Activated naive CD8-positive, alpha-beta T cell treated with anti-CD3 and anti-CD28 coated beads, Interleukin-2, amount 10 ng/mL, durations not matched to agents 7 days and 5 days (primary cell): ENCODE results near the gene KBTBD8. TPM values are rescaled to one million over a fixed set of nuclear protein-coding genes. Genes with fewer than 3 reads are reported as not detected.

Experiments
- ATAC-seq: fragments of 150-1000 bp; cut with Tn5 transposase; one replicate; pipeline ENCODE4 v1.10.0; 2021; ENCODE audit warnings: low read depth, moderate library complexity
- POLR2A ChIA-PET: fragments of 350-600 bp; sonication (Branson Sonifier 250); formaldehyde crosslinking; loops from one replicate; lab custom pipeline; 2021; ENCODE audit warnings: antibody characterized with exemption; lab: Charles Lee
- DNase-seq: peaks from one replicate; pipeline ENCODE4 v3.0.0; 2021
- H3K27ac Mint-ChIP-seq: one replicate; pipeline ENCODE4 v1.8.0; 2022; ENCODE audit warnings: mild to moderate bottlenecking, mixed read lengths
- H3K27me3 Mint-ChIP-seq: one replicate; pipeline ENCODE4 v1.8.0; 2022; ENCODE audit warnings: mild to moderate bottlenecking, moderate library complexity, mixed read lengths
- H3K36me3 Mint-ChIP-seq: one replicate; pipeline ENCODE4 v1.8.0; 2021; ENCODE audit warnings: mild to moderate bottlenecking, mixed read lengths
- H3K4me1 Mint-ChIP-seq: one replicate; pipeline ENCODE4 v1.8.0; 2021; ENCODE audit warnings: mixed read lengths
- H3K4me3 Mint-ChIP-seq: one replicate; pipeline ENCODE4 v1.8.0; 2022; ENCODE audit warnings: mild to moderate bottlenecking, moderate library complexity, mixed read lengths
- H3K9me3 Mint-ChIP-seq: one replicate; pipeline ENCODE4 v1.8.0; 2021; ENCODE audit warnings: mixed read lengths
- total RNA-seq, 2 experiments: library from RNA; stranded (reverse); gene quantifications; one replicate each; pipeline ENCODE4 v1.2.3, GENCODE V29; 2021

The KBTBD8 gene
- total RNA-seq, 2 experiments from 2014 or later = 6.2 to 9.2 TPM

DNA sequence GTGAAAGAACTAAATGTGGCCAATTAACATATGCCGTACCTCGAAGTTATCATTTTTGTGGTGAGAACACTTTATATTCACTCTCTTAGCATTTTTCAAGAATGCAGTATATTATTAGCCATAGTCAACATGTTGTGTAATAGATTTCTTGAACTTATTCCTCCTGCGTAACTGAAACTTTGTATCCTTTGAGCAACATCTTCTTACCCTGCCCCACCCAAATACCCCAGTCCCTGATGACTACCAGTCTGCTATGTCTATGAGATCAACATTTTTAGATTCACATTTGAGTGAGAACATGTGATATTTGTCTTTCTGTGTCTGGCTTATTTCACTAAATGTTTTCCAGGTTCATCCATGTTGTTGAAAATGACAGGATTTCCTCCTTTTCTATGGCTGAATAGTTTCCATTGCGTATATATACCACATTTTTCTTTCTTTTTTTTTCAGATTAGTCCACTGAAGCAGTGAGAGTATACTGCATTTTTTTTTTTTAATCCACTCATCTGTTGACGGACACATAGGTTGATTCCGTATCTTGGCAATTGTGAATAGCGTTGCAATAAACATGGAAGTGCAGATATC is 12.7 kb upstream of the KBTBD8 start:
- ATAC-seq (no peak), DNase-seq (no peak)
- Mint-ChIP-seq H3K4me3 (no peak overlapping the region), H3K36me3 (no peaks in the 10 kb centered on the region), H3K4me1 (no peaks in the 10 kb centered on the region), H3K27me3 (peaks cover 16% of the 10 kb centered on the region), H3K9me3 (peaks cover under 1% of the 10 kb centered on the region), H3K27ac (no peak overlapping the region)
- POLR2A ChIA-PET = no interaction called here

DNA sequence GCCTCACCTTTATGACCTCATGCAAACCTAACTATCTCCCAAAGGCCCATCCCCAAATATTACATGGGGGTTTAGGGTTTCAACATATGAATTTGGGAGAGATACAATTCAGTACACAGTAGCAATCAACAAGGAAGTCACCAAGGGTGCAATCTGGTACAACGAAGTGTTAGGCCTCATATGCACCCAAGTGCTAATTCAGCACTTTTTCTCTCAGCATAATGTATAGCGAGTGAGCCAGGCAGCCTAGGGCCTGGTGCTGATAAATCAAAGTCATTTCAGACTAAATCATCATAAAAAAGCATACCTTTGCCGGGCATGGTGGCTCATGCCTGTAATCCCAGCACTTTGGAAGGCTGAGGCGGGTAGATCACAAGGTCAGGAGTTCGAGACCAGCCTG is 11.7 kb upstream of the KBTBD8 start:
- ATAC-seq (no peak), DNase-seq (no peak)
- H3K9me3 Mint-ChIP-seq = peaks cover 1% of the 10 kb centered on the region
- H3K4me1 Mint-ChIP-seq = no peaks in the 10 kb centered on the region
- POLR2A ChIA-PET = no interaction called here
- peaks cover 16% of the 10 kb centered on the region for H3K27me3 Mint-ChIP-seq
- H3K36me3 Mint-ChIP-seq = no peaks in the 10 kb centered on the region
- H3K4me3 Mint-ChIP-seq = no peak overlapping the region
- H3K27ac Mint-ChIP-seq = no peak overlapping the region

DNA sequence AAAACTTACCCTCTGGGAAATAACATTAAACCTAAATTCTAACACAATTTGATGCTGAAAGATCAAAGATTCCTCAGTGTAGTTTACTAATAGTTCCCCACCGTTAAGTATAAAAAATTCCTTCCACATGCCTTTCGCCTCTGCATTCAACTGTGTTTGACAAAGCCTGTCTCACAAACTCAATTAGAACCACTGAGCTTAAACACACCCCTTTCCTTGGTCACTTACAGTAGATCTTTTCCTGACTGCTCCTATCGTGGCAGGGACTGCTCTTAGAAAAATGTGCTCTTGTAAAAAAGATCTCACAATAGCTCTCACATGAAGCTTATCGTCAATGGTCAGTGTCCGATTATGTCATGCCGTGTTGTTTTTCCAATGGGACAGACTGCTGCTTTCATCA is 8.9 kb upstream of the KBTBD8 start:
- Mint-ChIP-seq H3K4me3 (no peak overlapping the region), H3K9me3 (peaks cover 1% of the 10 kb centered on the region), H3K4me1 (no peaks in the 10 kb centered on the region), H3K27ac (no peak overlapping the region), H3K36me3 (no peaks in the 10 kb centered on the region), H3K27me3 (peaks cover 12% of the 10 kb centered on the region)
- DNase-seq (no peak), ATAC-seq (no peak)
- POLR2A ChIA-PET = interaction anchor here (1.6 kb wide), 1 partner anchor 17 kb away, joined by 5 read pairs; no protein-coding TSS in a partner anchor

DNA sequence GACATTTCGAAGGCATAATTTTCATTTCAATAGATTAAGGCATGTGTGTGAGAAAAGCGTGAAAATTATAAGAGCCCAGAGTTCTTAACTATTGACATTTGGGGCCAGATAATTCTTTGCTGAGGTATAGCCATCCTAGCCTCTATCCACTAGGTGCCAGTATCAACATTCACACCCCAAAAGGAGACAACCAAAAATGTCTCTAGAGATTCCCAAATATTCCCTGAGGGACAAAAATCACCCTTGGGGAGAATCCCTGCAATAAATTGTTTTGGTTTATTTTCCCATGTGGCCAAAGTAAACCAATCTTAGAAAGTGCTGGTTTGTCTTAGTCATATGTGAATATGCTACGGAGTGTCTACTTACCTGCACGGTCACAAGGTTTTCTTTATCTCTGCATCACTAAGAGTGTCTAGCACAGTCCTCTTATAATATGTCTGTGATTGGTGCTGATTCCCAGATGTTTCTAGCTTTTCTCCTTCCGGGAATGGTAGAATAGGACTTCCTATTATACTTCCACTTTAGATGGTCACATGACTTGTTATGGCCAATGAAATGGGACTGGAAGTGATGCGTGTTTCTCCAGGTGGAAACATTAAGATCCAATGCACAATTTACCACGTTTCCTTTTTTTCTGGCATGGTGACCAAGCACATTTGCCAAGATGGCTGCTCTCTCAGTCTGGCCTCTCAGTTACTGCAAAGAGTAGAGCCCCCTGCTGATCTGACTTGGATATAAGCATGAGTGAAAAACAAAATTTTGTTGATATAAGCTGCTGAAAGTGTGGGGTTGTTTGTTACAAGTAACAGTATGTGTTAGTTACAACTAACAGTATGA is 8.0 kb upstream of the KBTBD8 start:
- Mint-ChIP-seq H3K27ac (no peak overlapping the region), H3K9me3 (peaks cover 1% of the 10 kb centered on the region), H3K4me3 (no peak overlapping the region), H3K27me3 (peaks cover 12% of the 10 kb centered on the region), H3K4me1 (no peaks in the 10 kb centered on the region), H3K36me3 (no peaks in the 10 kb centered on the region)
- no peak for DNase-seq
- POLR2A ChIA-PET = interaction anchor here (1.6 kb wide), 1 partner anchor 18 kb away, joined by 5 read pairs; no protein-coding TSS in a partner anchor
- ATAC-seq = no peak

DNA sequence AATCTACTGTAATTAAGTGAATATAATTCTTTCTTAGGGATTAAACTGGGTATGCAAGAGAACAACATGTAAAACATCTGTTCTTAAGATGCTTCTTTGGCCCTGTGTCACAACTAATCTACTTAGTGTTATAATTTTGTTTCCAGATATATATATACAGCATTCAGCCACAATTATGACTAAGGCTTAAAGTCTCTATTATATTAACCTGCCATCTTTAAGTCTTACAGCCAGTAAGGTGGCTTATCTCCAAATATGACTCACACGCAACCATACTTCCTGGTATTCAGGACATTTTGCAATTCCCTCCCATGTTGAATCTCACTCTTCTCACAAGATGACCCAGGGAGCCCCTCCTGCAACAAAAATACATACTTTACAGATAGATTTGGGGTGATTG is 6.6 kb upstream of the KBTBD8 start:
- ATAC-seq (no peak), DNase-seq (no peak)
- Mint-ChIP-seq H3K27me3 (peaks cover 18% of the 10 kb centered on the region), H3K4me3 (no peak overlapping the region), H3K36me3 (no peaks in the 10 kb centered on the region), H3K4me1 (no peaks in the 10 kb centered on the region), H3K9me3 (peaks cover 1% of the 10 kb centered on the region), H3K27ac (no peak overlapping the region)
- POLR2A ChIA-PET = no interaction called here

DNA sequence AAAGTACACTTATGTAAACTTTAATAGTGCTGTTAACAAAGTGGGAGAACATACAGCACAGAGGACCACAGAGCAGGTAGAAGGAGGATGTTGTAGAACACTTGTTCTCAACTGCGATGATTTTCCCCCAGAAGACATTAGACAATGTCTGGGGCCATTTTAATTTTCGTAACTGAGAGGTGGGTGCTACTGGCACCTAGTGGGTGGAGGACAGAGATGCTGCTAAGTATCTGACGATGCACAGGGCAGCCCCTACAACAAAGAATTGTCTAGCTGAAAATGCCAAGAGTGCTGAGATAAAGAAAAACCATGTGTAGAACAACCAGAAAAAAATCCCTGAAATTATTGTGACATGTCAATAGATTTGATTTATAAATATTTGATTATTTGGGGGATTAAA is 5.0 kb upstream of the KBTBD8 start:
- DNase-seq (no peak), ATAC-seq (no peak)
- H3K4me1 Mint-ChIP-seq = peaks cover 4% of the 10 kb centered on the region
- POLR2A ChIA-PET = no interaction called here
- no peak overlapping the region for H3K27ac Mint-ChIP-seq
- H3K9me3 Mint-ChIP-seq = peaks cover 1% of the 10 kb centered on the region
- no peak overlapping the region for H3K4me3 Mint-ChIP-seq
- peaks cover 24% of the 10 kb centered on the region for H3K27me3 Mint-ChIP-seq
- H3K36me3 Mint-ChIP-seq = no peaks in the 10 kb centered on the region

DNA sequence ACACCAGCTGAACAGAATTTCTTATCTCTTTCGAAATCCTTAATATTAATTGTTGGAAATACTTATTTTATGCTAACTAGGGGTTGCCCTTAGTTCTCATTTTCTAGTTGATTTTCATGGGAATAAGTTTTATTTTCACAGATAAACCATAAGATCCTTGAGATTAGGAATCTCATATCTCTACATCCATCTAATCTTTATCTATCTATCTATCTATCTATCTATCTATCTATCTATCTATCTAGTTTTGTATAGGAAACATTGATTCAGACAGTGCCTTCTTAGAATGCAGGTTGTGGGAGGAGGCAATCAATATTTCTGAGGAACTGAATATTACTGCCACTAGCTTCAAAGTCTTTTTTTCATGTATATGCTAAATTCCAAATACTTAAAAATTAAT is 3.5 kb upstream of the KBTBD8 start:
- Mint-ChIP-seq H3K4me3 (no peak overlapping the region), H3K9me3 (peaks cover 1% of the 10 kb centered on the region), H3K4me1 (peaks cover 7% of the 10 kb centered on the region), H3K36me3 (no peaks in the 10 kb centered on the region), H3K27me3 (peaks cover 24% of the 10 kb centered on the region), H3K27ac (no peak overlapping the region)
- DNase-seq = no peak
- ATAC-seq = no peak
- POLR2A ChIA-PET = no interaction called here

DNA sequence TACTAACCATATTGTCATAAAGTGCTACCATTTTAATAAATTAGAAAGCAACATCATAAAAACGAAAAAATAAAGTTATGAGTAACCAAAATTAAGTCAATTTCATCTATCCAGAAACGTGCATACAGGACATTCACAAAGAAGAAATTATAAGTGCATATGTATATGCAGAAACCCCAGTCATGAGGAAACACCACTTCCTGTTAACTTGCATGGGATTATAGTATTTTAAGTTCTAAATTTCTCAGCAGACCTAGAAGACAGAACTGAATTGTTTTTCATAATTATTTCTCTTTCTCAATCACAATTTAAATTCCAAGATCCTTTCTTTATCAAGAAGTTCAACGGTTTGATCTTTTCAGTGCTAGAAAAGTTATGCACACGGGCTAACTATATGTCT is 1.4 kb upstream of the KBTBD8 start:
- Mint-ChIP-seq H3K36me3 (no peaks in the 10 kb centered on the region), H3K4me3 (no peak overlapping the region), H3K9me3 (no peaks in the 10 kb centered on the region), H3K4me1 (peaks cover 15% of the 10 kb centered on the region), H3K27ac (no peak overlapping the region), H3K27me3 (peaks cover 24% of the 10 kb centered on the region)
- no peak for ATAC-seq
- POLR2A ChIA-PET = no interaction called here
- DNase-seq = no peak

DNA sequence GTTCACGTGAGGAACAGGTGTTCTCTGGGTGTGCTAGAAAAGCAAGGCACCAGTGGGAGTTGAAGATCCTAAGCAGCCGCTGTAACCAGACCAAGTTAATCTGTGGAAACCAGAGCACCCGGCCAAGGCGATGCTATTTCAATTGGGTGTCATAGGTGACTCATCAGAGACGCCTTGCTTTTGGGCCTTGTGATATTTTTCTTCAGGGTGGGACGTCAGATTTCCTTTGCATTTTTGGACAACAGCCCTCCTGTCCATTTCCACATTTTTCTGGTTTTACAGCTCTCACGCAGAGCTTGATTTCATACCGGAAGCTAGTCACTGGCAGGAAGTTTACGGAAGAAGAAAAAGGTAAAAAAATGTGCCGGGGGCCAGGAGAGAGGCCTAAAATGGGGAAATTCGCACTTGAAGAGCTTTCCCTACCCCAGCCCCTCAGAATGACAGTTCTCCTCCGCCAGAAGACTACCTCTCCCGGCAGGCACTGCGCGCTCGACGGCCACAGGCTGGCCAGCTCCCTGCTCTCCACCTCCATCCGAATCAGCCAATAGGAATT is 471 bp upstream of the KBTBD8 start:
- POLR2A ChIA-PET = interaction anchor here (0.5 to 2.2 kb wide), 6 partner anchors 11 to 657 kb away, joined by 3 to 17 read pairs (median 5); partner anchors contain the start of gene SUCLG2
- H3K4me1 Mint-ChIP-seq = peaks cover 15% of the 10 kb centered on the region
- no peaks in the 10 kb centered on the region for H3K9me3 Mint-ChIP-seq
- peaks cover 24% of the 10 kb centered on the region for H3K27me3 Mint-ChIP-seq
- no peaks in the 10 kb centered on the region for H3K36me3 Mint-ChIP-seq
- peak overlapping the region; percentile 89 for H3K4me3 Mint-ChIP-seq
- DNase-seq (no peak), ATAC-seq (no peak)
- H3K27ac Mint-ChIP-seq = peak overlapping the region; percentile 89

DNA sequence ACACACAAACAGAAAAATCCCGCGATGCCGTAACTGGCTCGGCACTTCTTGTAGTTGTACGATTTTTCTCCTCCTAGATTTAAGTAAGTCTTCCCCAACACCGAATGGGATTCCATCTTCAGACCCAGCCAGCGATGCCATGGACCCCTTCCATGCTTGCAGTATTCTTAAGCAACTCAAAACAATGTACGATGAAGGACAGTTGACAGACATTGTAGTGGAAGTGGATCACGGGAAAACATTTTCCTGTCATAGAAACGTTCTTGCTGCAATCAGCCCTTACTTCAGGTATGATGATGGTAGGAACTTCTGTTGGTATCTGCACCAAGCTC is 763 bp downstream of the KBTBD8 start:
- POLR2A ChIA-PET = interaction anchor here (1.5 to 2.2 kb wide), 2 partner anchors 10 to 27 kb away, joined by 4 to 17 read pairs; no protein-coding TSS in a partner anchor
- H3K27ac Mint-ChIP-seq = peak overlapping the region; percentile 81
- peaks cover 8% of the 10 kb centered on the region for H3K36me3 Mint-ChIP-seq
- H3K27me3 Mint-ChIP-seq = peaks cover 16% of the 10 kb centered on the region
- ATAC-seq (no peak), DNase-seq (no peak)
- H3K9me3 Mint-ChIP-seq = no peaks in the 10 kb centered on the region
- H3K4me3 Mint-ChIP-seq = peak overlapping the region; percentile 89
- peaks cover 15% of the 10 kb centered on the region for H3K4me1 Mint-ChIP-seq

DNA sequence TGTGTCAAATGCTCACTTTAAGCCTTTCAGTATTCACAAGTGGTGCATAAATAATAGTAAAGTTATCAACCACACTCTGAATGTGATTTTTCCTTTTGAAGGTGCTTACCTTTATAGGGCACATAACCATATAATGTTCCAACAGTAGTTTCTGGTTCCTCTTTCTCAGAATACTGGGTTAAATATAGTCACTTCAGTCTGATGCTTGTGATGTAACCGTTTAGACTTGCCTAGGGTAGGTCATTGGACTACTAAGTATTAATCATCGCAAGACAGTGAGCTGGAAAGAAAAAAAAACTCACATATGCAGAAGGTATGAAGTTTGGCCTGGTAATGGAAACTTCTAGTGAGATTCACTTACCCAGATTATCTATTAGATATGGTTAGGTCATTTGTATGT is 1.9 kb downstream of the KBTBD8 start:
- Mint-ChIP-seq H3K27ac (no peak overlapping the region), H3K4me3 (no peak overlapping the region), H3K9me3 (no peaks in the 10 kb centered on the region), H3K36me3 (peaks cover 12% of the 10 kb centered on the region), H3K27me3 (peaks cover 12% of the 10 kb centered on the region), H3K4me1 (peaks cover 18% of the 10 kb centered on the region)
- POLR2A ChIA-PET = no interaction called here
- ATAC-seq (no peak), DNase-seq (no peak)

DNA sequence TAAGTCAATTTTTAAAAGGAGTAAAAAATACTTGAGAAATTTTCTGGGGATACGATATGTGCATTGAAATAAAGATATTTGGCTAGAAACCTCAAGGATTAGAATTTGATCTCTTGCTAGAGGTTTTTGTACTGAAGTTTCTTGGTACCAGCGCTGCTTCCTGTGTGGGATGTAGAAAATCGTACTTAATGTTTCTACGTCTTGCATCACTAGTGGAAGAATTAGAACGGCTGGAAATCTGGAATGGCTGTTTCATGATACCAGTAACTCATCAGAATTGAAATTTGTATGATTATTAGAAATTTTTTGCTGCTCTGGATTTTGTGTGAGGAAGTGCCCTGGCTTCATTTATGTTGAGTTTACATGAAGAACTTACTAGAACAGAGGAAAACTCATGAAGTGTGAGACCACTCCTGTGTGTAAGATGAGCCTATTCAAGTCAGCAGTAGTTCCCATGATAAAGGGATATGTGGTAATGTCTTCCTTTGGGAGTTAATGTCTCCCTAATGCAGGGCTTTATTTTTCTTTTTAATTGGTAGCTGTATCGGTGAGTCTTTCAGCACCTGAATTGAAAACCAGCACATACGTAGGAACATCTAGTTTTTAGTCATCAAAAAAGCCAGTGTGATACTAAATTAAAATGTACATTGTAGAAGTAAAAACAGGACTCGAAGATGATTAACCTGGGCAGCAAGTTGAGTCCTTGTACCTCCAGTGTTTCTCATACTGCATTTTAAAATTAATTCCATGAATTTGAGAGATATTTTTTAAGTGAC is 3.2 kb downstream of the KBTBD8 start:
- H3K27ac Mint-ChIP-seq = no peak overlapping the region

DNA sequence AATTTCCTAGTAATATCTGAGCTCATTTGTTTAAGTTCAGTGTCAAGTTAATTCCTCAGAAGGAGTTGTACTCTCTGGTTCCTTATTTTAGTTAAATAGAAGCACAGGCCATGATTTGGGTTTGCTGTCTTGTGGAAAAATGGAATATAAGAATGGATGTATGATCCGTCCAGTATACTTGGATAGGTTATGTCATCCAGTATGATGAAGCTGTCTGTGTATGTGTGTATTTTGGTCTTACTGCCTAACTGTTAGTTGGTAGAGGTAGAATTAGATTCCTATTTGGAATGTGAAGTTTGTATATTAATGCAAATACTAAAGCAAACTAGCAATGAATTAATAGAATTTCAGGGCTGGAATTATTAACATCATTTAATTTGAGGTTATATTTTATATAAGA is 7.9 kb downstream of the KBTBD8 start:
- ATAC-seq = no peak
- no peak for DNase-seq
- H3K36me3 Mint-ChIP-seq = peaks cover 28% of the 10 kb centered on the region
- no peak overlapping the region for H3K27ac Mint-ChIP-seq
- H3K9me3 Mint-ChIP-seq = no peaks in the 10 kb centered on the region
- peaks cover 6% of the 10 kb centered on the region for H3K4me1 Mint-ChIP-seq
- no peaks in the 10 kb centered on the region for H3K27me3 Mint-ChIP-seq
- POLR2A ChIA-PET = no interaction called here
- no peak overlapping the region for H3K4me3 Mint-ChIP-seq

More for the DNA sequence above, 3.2 kb downstream of the KBTBD8 start:
- POLR2A ChIA-PET = no interaction called here
- H3K4me3 Mint-ChIP-seq = no peak overlapping the region
- peaks cover 14% of the 10 kb centered on the region for H3K36me3 Mint-ChIP-seq
- H3K9me3 Mint-ChIP-seq = no peaks in the 10 kb centered on the region
- peaks cover 6% of the 10 kb centered on the region for H3K27me3 Mint-ChIP-seq
- H3K4me1 Mint-ChIP-seq = peaks cover 18% of the 10 kb centered on the region
- DNase-seq = no peak
- no peak for ATAC-seq
